Gastrocnemius medialis (tissue), 4 donors: ENCODE data around the gene ARHGEF7. TPM values are rescaled to one million over a fixed set of nuclear protein-coding genes. Genes with fewer than 3 reads are reported as not detected.
A peak's percentile ranks its signal among the peaks of the same experiment; 100 is the strongest.
"Not testable (repeated sequence)": the region's sequence is repeated elsewhere in the genome, so short reads cannot be mapped to it uniquely, and the experiment has no call there.

Experiments used
- ATAC-seq, 2 donors: fragments of 150-250 bp; one replicate each; pipeline ENCODE4 v1.9.1; 2016
- DNase-seq, 2 donors: peaks; one replicate each; pipeline ENCODE4 v3.0.0-alpha.2; 2019
- H3K27ac ChIP-seq, 4 donors: fragments of 200-600 bp; sonication (generic); 1 replicate in 1 of 4; 2 replicates in 3 of 4; pipeline ENCODE4 v1.5.1; 2016 to 2018; ENCODE audit warnings: mild to moderate bottlenecking in 2 of 4, moderate library complexity in 1 of 4
- H3K27me3 ChIP-seq, 3 donors: fragments of 200-600 bp; sonication (generic) in 2 of 3; 1 replicate in 1 of 3; 2 replicates in 2 of 3; pipeline versions ENCODE4 v1.5.1 to v1.6.0; 2016 to 2019; ENCODE audit warnings: mild to moderate bottlenecking in 1 of 3, moderate library complexity in 1 of 3
- H3K36me3 ChIP-seq, 2 donors: fragments of 200-600 bp; sonication (generic) in 1 of 2; one replicate each; pipeline ENCODE4 v1.5.1; 2017 to 2018
- H3K4me1 ChIP-seq, 2 donors: fragments of 200-600 bp; sonication (generic) in 1 of 2; one replicate each; pipeline ENCODE4 v1.5.1; 2016 to 2017; ENCODE audit warnings: mild to moderate bottlenecking in 2 of 2
- H3K4me3 ChIP-seq, 4 donors: fragments of 200-600 bp; sonication (generic) in 3 of 4; 1 replicate in 1 of 4; 2 replicates in 3 of 4; pipeline ENCODE4 v1.5.1; 2016 to 2019; ENCODE audit warnings: mild to moderate bottlenecking in 2 of 4
- H3K9me3 ChIP-seq, 3 donors: fragments of 200-600 bp; sonication (generic) in 2 of 3; 1 replicate in 1 of 3; 2 replicates in 2 of 3; pipeline ENCODE4 v1.5.1; 2016 to 2019
- POLR2A ChIP-seq, 2 donors: fragments of 450-650 bp; IDR thresholded peaks; one replicate each; pipeline ENCODE4 v1.6.1; 2017; ENCODE audit warnings: antibody characterized with exemption in 2 of 2, mild to moderate bottlenecking in 2 of 2, moderate library complexity in 2 of 2
- in situ Hi-C, 4 donors: fragments of 200-750 bp; cut with MboI; loops; one replicate each; pipeline versions ENCODE4 v1.15.0 to v1.8.0; 2017; ENCODE audit warnings: low sequenced_read_pairs in 4 of 4
- intact Hi-C: fragments of 100-400 bp; cut with DNase I; formaldehyde crosslinking; loops from one replicate; pipeline ENCODE4 v1.15.1; 2023; ENCODE audit warnings: low total_unique reads
- total RNA-seq, 4 donors: library from RNA; depleted of rRNA; stranded (reverse); fragments of >200 nt; gene quantifications; one replicate each; pipeline versions ENCODE4 v1.1.0 to v1.2.3, GENCODE V29; 2016
- TF ChIP-seq, protein P1 (sequence below), 5 experiments: fragments of 450-650 bp in 3 of 5; fragments of 200-600 bp in 2 of 5; sonication (generic) in 2 of 5; IDR thresholded peaks in 4 of 5; conservative IDR thresholded peaks in 1 of 5; 1 replicate in 4 of 5; 2 replicates in 1 of 5; pipeline ENCODE4 v1.5.1; 2016 to 2019; ENCODE audit warnings: antibody characterized with exemption in 5 of 5, mild to moderate bottlenecking in 3 of 5, moderate library complexity in 3 of 5

The ARHGEF7 gene
- total RNA-seq, 4 donors from 2014 or later = 24.5 to 56.9 (median 31.3) TPM

DNA sequence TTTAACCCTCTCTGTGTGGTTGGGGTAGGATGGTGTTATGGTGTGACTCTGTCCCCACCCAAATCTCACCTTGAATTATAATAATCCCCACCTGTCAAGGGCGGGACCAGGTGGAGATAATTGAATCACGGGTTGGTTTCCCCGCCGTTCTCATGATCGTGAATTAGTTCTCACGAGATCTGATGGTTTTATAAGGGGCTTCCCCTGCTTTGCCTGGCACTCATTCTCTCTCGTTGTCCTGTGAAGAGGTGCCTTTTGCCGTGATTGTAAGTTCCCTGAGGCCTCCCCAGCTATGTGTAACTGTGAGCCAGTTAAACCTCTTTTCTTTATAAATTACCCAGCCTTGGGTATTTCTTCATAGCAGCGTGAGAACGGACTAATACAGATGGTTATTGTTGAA is 68.8 kb downstream of the ARHGEF7 start:
- no peak for TF ChIP-seq POLR2A (IDR thresholded peaks at IDR 0.05)
- TF ChIP-seq, protein P1, sequence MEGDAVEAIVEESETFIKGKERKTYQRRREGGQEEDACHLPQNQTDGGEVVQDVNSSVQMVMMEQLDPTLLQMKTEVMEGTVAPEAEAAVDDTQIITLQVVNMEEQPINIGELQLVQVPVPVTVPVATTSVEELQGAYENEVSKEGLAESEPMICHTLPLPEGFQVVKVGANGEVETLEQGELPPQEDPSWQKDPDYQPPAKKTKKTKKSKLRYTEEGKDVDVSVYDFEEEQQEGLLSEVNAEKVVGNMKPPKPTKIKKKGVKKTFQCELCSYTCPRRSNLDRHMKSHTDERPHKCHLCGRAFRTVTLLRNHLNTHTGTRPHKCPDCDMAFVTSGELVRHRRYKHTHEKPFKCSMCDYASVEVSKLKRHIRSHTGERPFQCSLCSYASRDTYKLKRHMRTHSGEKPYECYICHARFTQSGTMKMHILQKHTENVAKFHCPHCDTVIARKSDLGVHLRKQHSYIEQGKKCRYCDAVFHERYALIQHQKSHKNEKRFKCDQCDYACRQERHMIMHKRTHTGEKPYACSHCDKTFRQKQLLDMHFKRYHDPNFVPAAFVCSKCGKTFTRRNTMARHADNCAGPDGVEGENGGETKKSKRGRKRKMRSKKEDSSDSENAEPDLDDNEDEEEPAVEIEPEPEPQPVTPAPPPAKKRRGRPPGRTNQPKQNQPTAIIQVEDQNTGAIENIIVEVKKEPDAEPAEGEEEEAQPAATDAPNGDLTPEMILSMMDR (IDR thresholded peaks at IDR 0.05 in 4 of 5, conservative IDR thresholded peaks at IDR 0.05 in 1 of 5) = no peak
- in situ Hi-C loops (no loop called here), intact Hi-C loops (no loop called here)
- no peak for ATAC-seq
- Histone ChIP-seq H3K27ac (peak overlapping the region; percentile 59 to 80 (median 72)), H3K36me3 (no peaks in the 10 kb centered on the region), H3K9me3 (no peaks in the 10 kb centered on the region), H3K4me3 (peak overlapping the region in 1 of 4 donors; percentile 7), H3K4me1 (peaks cover 73 to 80% of the 10 kb centered on the region in 2 donors), H3K27me3 (no peaks in the 10 kb centered on the region)
- no peak for DNase-seq

- TF ChIP-seq, protein P1 (IDR thresholded peaks at IDR 0.05 in 4 of 5, conservative IDR thresholded peaks at IDR 0.05 in 1 of 5) = no peak
- TF ChIP-seq POLR2A (IDR thresholded peaks at IDR 0.05) = no peak
- Histone ChIP-seq H3K9me3 (no peaks in the 10 kb centered on the region), H3K27me3 (no peaks in the 10 kb centered on the region), H3K27ac (peak overlapping the region; percentile 59 to 80 (median 72)), H3K36me3 (no peaks in the 10 kb centered on the region), H3K4me1 (peaks cover 68 to 73% of the 10 kb centered on the region in 2 donors), H3K4me3 (peak overlapping the region in 3 of 4 donors; percentile 7 to 20 (median 7))
- intact Hi-C loops = no loop called here
- ATAC-seq (peak; percentile 55 to 58), DNase-seq (peak; percentile 23 to 35)
- in situ Hi-C loops = no loop called here
Measured at GRCh38 chr13:111184458-111185401, 69.6 kb downstream of the ARHGEF7 start.

GRCh38 chr13:111186305-111186935 is 71.3 kb downstream of the ARHGEF7 start:
- Histone ChIP-seq H3K4me3 (peak overlapping the region in 1 of 4 donors; percentile 0), H3K36me3 (no peaks in the 10 kb centered on the region), H3K27ac (peak overlapping the region; percentile 44 to 80 (median 72)), H3K4me1 (peaks cover 56% of the 10 kb centered on the region in 2 donors), H3K9me3 (no peaks in the 10 kb centered on the region), H3K27me3 (no peaks in the 10 kb centered on the region)
- intact Hi-C loops = no loop called here
- DNase-seq (no peak), ATAC-seq (peak in 1 of 2 donors; percentile 27)
- TF ChIP-seq, protein P1 (IDR thresholded peaks at IDR 0.05 in 4 of 5, conservative IDR thresholded peaks at IDR 0.05 in 1 of 5) = no peak
- TF ChIP-seq POLR2A (IDR thresholded peaks at IDR 0.05) = no peak
- in situ Hi-C loops = no loop called here

- in situ Hi-C loops (no loop called here), intact Hi-C loops (no loop called here)
- TF ChIP-seq, protein P1 (IDR thresholded peaks at IDR 0.05 in 4 of 5, conservative IDR thresholded peaks at IDR 0.05 in 1 of 5) = no peak
- TF ChIP-seq POLR2A (IDR thresholded peaks at IDR 0.05) = no peak
- H3K4me1 ChIP-seq = peaks cover 52 to 55% of the 10 kb centered on the region in 2 donors
- H3K27ac ChIP-seq = peak overlapping the region; percentile 52 to 80 (median 62)
- no peaks in the 10 kb centered on the region for H3K9me3 ChIP-seq
- peak in 1 of 2 donors; percentile 46 for DNase-seq
- no peaks in the 10 kb centered on the region for H3K27me3 ChIP-seq
- no peaks in the 10 kb centered on the region for H3K36me3 ChIP-seq
- H3K4me3 ChIP-seq = no peak overlapping the region
- ATAC-seq = peak; percentile 83 to 85
Measured at GRCh38 chr13:111187960-111188541, 72.9 kb downstream of the ARHGEF7 start.

DNA sequence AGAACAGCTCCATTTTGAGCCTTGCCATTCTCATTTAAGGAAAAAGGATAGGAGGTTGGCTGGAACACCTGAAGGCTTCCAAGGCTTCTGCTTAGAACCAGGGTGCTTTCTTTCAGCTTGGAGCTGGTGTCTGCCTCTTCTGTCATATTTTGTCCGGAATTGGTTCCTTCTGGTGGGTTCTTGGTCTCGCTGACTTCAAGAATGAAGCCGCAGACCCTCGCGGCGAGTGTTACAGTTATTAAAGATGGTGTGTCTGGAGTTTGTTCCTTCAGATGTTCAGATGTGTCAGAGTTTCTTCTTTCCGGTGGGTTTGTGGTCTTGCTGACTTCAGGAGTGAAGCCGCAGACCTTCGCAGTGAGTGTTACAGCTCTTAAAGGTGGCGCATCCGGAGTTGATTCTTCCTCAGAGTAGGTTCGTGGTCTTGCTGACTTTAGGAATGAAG is 74.0 kb downstream of the ARHGEF7 start:
- H3K36me3 ChIP-seq, H3K27me3 ChIP-seq, in situ Hi-C loops, ATAC-seq, intact Hi-C loops, H3K4me3 ChIP-seq, H3K9me3 ChIP-seq, DNase-seq: not testable (repeated sequence)
- peak overlapping the region in 2 of 4 donors; percentile 20 to 68 for H3K27ac ChIP-seq
- peaks cover 47 to 61% of the 10 kb centered on the region in 2 donors for H3K4me1 ChIP-seq

- intact Hi-C loops, H3K9me3 ChIP-seq, ATAC-seq, H3K36me3 ChIP-seq, in situ Hi-C loops, H3K4me3 ChIP-seq, DNase-seq, H3K27me3 ChIP-seq: not testable (repeated sequence)
- peaks cover 47 to 60% of the 10 kb centered on the region in 2 donors for H3K4me1 ChIP-seq
- H3K27ac ChIP-seq = peak overlapping the region in 1 of 4 donors; percentile 20
Measured at GRCh38 chr13:111189516-111189915, 74.4 kb downstream of the ARHGEF7 start.

- H3K36me3 ChIP-seq, H3K9me3 ChIP-seq, H3K27me3 ChIP-seq, H3K27ac ChIP-seq, DNase-seq, in situ Hi-C loops, intact Hi-C loops, H3K4me3 ChIP-seq, ATAC-seq: not testable (repeated sequence)
- H3K4me1 ChIP-seq = peaks cover 28 to 35% of the 10 kb centered on the region in 2 donors
Measured at GRCh38 chr13:111193223-111193622, 78.1 kb downstream of the ARHGEF7 start.
